Sigmoid colon (tissue), 4 donors: ENCODE data around the gene FSCN2.

ENCODE experiments used
- EP300 ChIP-seq, 4 donors: sonication (generic); formaldehyde crosslinking; IDR thresholded peaks; one replicate each; pipeline ENCODE4 v1.6.1; 2017; ENCODE audit warnings: antibody characterized with exemption in 4 of 4
- TF ChIP-seq, protein P1 (sequence below), 4 experiments: fragments of 450-650 bp in 3 of 4; fragments of 200-600 bp in 1 of 4; IDR thresholded peaks; one replicate each; pipeline ENCODE4 v1.5.1; 2016 to 2019; ENCODE audit warnings: antibody characterized with exemption in 4 of 4, mild to moderate bottlenecking in 3 of 4, moderate library complexity in 2 of 4

DNA sequence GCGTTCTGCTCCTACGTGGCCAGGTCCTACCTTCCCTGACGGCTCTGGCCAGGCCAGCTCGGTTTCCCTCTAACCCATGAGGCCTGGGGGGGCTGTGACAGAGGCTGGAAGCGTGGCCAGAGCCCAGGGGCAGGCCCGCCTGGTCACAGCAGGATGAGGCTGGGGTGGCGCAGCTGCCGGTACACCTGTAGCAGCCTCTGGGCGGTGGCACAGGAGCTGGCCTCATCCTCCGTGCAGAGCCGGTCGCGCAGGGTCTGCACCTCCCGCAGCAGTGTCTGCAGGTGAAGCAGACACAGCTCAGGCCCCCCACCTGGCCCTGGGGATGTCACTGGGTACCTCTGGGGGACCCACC, 12.5 kb downstream of the FSCN2 start:
- TF ChIP-seq, protein P1, sequence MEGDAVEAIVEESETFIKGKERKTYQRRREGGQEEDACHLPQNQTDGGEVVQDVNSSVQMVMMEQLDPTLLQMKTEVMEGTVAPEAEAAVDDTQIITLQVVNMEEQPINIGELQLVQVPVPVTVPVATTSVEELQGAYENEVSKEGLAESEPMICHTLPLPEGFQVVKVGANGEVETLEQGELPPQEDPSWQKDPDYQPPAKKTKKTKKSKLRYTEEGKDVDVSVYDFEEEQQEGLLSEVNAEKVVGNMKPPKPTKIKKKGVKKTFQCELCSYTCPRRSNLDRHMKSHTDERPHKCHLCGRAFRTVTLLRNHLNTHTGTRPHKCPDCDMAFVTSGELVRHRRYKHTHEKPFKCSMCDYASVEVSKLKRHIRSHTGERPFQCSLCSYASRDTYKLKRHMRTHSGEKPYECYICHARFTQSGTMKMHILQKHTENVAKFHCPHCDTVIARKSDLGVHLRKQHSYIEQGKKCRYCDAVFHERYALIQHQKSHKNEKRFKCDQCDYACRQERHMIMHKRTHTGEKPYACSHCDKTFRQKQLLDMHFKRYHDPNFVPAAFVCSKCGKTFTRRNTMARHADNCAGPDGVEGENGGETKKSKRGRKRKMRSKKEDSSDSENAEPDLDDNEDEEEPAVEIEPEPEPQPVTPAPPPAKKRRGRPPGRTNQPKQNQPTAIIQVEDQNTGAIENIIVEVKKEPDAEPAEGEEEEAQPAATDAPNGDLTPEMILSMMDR (IDR thresholded peaks at IDR 0.05) = no peak
- TF ChIP-seq EP300 (IDR thresholded peaks at IDR 0.05) = no peak
